GM18909 (cell line): Measurements from ENCODE around the gene ADAM19.

Source experiments
- ATAC-seq: cut with Tn5 transposase; IDR thresholded peaks from one replicate; pipeline ENCODE4 v1.9.1; 2021; ENCODE audit warnings: mild to moderate bottlenecking; ENCODE audit not compliant: unreplicated experiment, poor library complexity

Gene ADAM19

DNA sequence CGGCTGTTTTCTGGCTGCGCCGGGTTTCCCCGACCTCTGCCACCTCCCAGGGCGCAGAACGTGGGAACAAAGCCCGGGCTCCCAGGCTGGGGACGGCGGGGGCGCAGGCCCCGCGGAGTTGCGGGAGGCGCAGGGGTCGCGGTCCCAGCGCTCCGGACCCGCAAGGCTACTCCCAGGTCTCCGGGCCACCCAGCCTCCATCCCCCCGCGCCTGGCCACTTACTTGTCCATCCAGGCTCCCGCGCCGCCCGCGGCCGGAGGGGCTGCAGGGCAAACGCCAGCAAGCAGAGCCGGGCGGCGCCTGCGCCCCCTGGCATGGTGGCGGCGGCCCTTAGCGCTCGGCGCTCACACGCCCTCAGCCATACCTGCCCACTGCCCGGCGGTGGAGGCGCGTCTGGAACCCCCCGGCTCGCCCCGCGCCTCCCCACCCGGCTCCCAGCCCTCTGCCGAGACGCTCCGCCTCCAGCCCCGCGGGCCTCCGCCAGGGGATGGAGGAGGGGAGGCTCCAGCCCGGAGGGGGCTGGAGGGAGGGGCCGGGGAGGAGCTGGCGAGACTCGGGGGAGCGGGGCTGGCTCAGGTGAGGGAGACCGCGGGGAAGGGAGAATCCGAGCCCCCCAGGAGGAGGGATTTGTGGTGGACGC lies at the start of gene ADAM19:
ADAM19 (minus strand) TSS at position 395 of the 640 bp plus-strand sequence; CDS start at position 316, 79 bp downstream.
- peak; percentile 37 for ATAC-seq

DNA sequence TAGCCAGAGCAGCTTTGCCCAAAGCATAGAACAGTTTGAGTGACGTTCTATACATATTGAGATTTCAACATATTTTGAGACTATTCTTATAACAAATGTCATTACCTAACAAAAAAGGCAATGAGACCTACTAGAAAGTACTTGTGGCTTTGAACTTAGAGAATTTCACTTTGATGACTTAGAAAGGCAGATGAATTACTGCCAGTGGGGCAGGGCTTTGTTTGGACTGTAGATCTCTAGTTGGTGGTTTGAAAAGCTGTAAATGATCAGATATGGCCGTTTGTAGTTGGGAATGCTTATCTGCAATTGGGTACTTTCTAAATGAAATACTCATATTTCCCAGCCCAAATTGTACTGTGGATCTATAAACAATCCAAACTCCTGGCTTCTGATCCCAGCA lies 48.6 kb upstream of the ADAM19 start:
- no peak for ATAC-seq

- no peak for ATAC-seq
These were observed 45.2 kb upstream of the ADAM19 start for GRCh38 chr5:157620776-157621175.

DNA sequence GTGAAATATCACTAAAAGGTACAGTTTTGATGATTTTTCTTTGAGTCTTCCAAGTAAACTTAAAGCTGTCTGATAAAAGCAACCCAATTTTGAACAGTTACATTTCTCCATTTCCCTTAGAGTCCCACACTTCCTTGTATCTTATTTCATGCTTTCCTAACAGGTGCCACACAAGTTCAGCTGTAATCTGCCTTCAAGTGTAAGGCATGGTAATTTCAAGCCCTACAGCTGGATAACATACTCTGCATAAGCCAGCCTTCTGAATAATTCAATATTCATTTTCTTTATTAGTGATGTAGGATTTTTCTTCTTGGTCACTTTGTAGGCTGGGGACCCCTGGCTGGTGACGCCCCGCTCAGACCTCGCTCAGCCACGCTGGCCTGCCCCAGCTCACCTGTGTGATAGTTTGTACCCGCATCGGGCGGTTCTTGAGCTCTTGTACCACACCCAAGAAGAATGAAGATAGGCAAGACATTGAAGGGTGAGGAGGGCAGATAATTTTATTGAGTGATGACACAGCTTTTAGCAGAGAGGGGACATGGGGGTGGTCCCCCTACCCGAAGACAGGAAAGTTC lies 42.7 kb upstream of the ADAM19 start:
- ATAC-seq: no peak

- no peak for ATAC-seq
These were observed 41.2 kb upstream of the ADAM19 start for GRCh38 chr5:157616785-157617184.

DNA sequence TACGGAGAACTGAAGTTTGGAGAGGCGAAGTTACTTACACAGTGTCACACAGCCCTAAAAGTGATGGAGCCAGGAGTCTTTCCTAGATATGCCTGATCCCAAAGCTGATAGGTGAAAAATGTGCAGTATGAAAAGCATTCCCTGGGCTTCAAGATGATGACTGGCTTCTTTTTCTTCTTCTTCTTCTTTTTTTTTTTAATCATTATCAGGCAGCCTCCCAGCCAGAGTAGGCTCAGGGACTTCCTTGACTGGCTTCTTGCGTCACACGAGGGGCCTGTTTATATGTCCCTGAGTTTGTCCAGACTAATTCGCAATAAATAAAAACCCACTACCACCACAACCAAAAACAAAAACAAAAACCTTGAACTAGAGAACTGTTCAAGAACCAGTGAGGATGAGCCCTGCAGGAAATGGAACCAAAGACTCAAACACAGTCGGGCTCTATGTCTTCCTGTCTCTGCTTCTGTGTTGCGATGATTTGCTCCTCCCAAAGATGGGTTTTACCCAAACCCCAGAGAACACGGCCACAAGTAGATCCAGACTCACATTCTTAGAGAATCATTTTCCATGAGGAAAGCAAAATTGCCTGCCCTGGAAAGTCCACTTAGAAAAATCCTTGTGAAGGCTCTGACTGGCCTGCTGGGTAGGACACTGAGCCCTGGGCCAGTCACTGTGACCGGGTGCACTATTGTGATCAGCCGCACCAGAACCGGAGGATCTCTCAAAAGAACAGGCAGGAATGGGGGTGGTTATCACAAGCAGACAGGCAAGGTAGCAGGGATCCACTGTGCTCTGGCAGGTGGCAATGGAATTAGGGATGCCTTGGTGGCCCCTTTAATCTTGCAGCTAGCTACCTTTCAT lies 38.0 kb upstream of the ADAM19 start:
- ATAC-seq: no peak

DNA sequence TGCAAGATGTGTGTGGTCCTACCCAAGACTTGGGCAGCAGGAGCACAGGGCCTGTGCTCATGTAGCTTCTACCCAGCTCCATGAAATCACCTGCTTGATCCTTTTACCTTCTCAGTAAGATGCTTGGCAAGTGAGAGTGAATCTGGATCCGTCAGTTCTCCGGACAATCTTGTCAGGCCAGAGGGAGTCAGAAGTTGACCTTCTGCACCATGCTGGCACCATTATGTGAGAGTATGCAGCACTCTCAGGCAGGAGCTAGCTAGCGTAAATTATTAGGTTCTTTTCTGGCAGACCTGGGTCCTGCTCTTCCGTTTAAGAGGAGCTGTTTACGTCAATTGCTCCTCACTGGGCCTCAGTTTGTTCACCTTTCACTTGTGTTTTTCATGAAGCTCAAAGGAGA lies 37.0 kb upstream of the ADAM19 start:
- no peak for ATAC-seq

DNA sequence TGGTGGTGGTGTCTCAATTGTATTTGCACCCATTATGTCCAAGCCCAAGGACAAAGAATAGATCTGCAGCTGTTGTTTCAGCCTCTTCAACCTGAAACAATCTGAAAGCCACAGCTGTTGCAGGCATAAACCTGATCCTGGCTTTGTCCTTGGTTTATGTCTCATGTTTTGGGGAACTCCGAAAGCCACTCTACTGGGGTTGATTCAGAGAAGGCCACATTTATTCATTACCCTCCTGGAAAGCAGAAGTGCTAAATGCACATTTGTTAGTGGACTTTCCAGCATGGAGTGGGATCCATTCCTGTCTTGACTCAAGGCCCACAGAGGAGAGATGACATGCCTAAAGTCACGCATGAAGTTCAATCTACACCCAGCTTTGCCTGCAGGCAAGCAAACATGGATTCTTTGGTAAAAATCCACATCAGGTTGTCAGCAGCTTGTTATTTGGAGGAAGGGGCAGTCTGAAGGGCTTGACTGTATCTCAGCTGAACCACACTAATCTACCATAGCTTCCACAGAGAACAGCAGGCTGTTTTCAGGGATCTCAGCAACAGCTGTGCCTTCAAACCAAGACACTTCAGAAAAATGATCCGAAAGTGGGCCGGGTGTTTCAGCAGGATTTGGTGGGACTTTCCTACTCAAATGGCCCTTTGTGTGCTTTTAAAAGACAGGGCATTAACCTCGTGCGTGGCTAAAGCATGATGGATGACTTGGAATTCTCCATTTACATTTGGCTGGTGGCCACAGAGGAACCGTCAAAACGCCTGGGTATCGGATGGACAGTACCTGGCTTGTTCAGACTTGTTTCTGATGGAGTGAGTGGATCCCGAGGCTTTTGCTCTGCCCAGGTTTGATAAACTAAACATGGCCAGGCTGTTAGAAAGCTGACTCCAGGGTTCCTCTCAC lies 36.2 kb upstream of the ADAM19 start:
- ATAC-seq: peak; percentile 73

- ATAC-seq: peak; percentile 5
These were observed 35.4 kb upstream of the ADAM19 start for GRCh38 chr5:157610990-157611389.

DNA sequence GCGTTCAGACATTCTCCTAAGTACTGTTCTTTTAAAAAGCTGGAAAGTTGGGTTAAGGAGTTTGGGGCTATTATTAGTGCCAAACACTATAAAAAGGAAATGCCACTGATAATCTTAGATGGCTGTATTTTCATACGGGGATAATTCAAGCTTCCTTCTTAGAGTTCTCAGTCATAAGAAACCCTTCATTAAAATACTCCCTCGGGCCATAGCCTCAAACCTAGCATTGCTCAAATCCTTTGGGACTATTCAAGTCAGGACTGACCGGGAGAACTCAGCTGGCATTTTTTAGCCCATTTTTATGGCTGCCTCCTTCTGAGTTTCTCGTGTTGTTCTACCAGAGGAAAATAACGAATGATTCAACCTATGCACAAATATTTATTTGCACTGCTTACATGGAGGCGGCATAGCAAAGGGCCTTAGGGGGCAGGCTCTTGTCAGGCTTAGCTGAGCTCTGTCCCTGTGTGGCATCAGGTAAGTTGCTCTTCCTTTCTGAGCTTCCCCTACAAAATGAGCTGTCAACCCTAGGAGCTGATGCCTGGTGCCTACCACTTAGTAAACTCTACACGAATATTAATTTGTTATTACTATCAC lies 33.5 kb upstream of the ADAM19 start:
- no peak for ATAC-seq

- peak; percentile 52 for ATAC-seq
These were observed 32.0 kb upstream of the ADAM19 start for GRCh38 chr5:157607371-157608161.

DNA sequence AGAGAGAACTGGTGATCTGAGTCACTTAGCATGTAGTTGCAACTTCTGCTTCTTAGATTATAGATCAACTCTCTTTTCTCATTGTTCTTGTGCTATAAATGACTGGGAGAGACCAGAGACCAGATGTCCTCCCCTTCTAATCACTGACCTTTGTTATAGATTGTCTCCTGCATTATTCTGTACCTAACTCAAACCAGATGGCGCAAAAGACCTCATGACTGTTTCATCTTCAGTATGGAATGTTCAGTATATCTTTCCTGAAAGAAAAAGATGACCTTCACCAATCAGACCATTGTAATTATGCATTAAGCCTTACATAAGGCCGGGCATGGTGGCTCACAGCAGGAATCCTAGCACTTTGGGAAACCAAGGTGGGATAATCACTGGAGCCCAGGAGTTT lies 30.5 kb upstream of the ADAM19 start:
- ATAC-seq: no peak

DNA sequence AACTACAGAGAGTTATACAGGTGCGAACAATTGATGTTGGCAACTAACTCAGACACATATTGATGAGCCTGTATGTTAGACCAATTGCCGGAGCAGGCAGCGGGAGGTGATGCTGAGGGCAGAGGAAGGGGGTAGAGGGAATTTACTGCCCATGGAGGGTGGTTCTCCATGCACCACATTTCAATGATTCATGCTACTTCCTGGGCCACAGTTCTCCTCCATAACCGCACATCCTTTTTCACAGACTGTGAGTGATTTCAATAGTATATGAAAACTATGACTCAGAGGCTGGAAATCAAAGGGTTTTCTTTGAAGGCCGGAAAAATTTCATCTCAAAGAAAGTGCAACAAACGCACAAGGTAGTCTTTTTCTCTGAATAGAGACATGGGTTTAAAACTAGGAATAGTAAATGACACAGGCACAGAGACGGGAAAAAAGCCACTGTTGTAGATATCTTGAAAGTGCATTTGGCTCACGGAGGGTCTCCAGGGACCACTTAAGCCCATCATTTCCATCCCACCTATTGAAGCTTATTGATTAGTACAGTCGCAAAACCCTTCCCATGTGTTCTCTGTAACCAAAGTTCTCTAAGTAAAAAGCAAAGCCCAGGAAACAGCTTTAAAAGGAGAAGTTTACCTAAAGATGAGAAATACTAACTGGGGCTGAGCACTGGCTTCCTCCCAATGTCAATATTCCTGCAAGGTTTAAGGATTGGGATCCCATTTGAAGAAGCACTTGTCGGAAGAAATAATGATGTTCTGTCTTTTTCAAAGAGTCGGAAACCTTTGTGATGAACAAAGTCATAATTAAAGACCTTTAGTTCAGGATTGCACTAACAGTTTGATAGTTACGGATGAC lies 28.0 kb upstream of the ADAM19 start:
- ATAC-seq: no peak

DNA sequence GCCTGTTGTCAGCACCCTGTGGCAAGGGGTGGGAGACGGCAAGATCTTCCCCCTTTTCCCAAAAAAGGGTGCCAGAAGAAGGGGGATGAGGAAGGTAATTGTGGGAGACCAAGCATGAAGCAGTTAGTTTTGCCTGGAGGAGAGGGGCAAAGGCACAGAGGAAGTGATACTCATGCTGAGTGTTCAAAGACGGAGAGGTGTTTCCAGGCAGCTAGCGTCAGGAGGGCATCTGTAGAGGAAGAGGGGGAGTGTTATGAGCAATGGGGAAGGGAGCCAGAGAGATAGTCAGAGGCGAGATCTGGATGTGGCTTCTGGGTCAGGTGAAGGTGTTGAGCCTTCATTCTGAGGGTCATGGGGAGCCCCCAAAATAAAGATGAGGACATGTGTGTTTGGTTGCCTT lies 26.9 kb upstream of the ADAM19 start:
- peak; percentile 63 for ATAC-seq

DNA sequence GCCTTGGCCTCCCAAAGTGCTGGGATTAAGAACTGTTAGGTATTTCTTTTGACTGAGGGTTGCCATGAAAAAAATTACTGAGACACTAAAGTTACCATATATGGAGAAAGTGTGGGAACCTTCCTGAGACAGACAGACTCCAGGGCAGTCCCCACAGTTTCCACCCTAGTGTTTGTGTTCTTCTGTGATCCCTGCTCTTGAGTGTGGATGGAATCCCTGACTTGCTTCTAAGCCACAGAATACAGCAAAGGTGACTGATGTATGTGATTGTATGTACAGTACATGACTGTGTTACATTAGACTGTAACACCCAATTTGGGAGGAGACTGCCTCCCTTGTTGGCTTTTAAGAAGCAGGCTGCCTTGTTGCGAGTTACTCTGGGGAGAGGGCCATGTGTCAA lies 24.7 kb upstream of the ADAM19 start:
- ATAC-seq: no peak

DNA sequence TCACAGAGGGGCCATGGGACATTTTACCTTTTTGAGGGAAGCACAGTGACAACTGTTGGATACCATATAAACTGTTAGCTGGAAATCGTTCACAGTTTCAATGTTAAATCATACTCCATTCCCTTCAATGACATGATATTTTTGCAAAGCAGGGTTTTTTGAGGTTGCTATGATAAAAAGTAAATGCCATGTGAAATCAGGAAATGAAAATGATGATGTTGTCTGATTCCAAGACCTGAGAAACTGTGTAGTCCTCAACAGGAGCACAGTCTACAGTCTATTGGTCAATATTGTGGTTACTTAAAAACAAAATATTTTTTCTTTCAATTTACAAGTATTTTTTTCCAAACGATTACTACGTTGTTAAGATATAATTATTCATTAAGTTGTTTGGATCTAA lies 24.0 kb upstream of the ADAM19 start:
- ATAC-seq: no peak

- ATAC-seq: peak; percentile 31
These were observed 22.9 kb upstream of the ADAM19 start for GRCh38 chr5:157598350-157598936.

- ATAC-seq: no peak
These were observed 21.7 kb upstream of the ADAM19 start for GRCh38 chr5:157597277-157597676.
